SIG-M5 (cell line): ENCODE measurements around the gene ALDH4A1.
A peak's percentile ranks its signal among the peaks of the same experiment; 100 is the strongest.

Source experiments
- DNase-seq: peaks from one replicate; lab custom pipeline; 2025; lab: John Stamatoyannopoulos, UW

The ALDH4A1 gene, protein sequence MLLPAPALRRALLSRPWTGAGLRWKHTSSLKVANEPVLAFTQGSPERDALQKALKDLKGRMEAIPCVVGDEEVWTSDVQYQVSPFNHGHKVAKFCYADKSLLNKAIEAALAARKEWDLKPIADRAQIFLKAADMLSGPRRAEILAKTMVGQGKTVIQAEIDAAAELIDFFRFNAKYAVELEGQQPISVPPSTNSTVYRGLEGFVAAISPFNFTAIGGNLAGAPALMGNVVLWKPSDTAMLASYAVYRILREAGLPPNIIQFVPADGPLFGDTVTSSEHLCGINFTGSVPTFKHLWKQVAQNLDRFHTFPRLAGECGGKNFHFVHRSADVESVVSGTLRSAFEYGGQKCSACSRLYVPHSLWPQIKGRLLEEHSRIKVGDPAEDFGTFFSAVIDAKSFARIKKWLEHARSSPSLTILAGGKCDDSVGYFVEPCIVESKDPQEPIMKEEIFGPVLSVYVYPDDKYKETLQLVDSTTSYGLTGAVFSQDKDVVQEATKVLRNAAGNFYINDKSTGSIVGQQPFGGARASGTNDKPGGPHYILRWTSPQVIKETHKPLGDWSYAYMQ

DNA sequence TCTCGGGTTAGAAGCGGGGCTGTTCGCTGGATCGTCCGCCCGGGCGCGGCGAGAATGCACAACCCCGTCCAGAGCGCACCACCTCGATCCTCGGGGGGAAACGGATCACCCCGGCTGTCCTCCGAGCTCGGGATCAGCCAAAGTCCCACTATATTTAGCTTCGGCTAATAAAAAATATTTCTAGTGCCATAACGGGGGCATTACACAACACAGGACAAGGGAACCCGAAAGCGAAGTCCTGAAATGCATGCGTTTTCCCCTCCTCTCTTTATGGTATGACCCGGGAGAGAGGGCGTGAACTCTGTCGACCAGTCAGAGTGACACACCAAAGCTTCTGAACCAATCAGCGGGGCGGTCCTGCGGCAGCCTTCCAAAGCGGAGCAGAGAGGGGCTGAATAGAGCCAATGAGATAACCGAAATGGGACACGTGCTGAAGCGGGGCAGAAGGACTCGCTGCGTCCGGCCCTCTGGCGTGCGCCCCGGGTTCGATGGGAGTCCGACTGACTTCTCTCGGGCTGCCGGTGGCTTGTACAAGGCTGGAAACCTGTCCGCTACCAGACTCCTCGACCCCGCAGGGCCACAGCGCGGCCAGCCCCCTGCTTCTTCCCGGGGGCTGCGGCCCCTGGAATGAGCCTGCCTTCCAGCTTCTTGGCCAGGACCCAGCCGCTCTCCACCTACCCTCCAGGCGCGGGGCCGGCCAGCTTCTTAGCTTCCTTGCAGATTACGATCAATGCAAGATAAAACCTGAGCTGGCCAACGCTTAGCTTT lies at the start of gene ALDH4A1:
TSS of gene ALDH4A1 (minus strand) at position 33 of the 768 bp plus-strand sequence. CDS start at position 1, 32 bp downstream.
- DNase-seq, result peak; percentile 86

DNA sequence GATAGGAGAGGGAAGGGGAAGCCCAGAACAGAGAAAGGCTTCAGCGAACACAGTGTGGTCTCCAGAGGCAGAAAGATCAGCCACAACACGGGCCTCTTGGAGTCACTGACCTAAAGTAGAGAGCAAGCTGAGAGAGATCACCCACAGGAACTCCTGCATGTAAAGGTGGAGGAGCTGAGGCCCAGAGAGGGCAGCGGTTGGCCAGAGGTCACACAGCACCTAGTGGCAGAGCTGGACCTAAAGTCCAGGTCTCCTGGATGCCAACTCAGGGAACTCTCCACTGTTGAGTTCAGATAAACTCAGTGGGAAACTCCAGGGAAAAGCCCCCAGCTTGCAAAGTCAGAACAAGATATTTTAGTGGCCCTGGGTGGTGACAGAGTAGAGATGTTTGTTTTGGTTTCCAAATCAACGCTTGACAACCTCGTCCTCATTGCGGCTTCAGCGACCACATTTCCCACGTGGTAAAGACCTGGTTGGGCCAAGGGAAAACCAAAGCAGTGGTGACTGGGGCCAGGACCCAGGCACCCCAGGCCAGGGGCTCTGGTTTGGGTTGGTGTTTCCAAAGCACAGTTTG lies 49.5 kb upstream of the ALDH4A1 start:
- no peak for DNase-seq

DNA sequence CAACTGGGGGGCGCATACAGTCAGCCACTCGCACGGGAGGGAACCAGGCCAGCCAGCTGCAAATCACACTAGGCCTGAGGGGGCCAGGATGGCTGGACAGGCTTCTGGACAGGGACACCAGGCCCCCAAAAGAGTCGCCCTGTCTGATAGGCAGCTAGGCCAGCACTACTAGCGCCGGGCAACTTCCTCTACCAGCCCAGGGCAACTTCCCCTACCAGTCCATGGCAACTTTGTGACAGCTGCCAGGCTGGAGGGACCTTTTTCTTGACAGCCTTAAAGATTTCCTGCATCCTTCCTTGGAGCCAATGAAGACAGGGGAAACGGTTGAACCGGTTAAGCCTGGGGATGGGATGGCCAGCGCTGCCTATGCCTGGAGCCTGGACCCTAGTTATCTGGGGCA lies 49.1 kb upstream of the ALDH4A1 start:
- no peak for DNase-seq

- no peak for DNase-seq
These were observed 48.2 kb upstream of the ALDH4A1 start for GRCh38 chr1:18950401-18951026.

DNA sequence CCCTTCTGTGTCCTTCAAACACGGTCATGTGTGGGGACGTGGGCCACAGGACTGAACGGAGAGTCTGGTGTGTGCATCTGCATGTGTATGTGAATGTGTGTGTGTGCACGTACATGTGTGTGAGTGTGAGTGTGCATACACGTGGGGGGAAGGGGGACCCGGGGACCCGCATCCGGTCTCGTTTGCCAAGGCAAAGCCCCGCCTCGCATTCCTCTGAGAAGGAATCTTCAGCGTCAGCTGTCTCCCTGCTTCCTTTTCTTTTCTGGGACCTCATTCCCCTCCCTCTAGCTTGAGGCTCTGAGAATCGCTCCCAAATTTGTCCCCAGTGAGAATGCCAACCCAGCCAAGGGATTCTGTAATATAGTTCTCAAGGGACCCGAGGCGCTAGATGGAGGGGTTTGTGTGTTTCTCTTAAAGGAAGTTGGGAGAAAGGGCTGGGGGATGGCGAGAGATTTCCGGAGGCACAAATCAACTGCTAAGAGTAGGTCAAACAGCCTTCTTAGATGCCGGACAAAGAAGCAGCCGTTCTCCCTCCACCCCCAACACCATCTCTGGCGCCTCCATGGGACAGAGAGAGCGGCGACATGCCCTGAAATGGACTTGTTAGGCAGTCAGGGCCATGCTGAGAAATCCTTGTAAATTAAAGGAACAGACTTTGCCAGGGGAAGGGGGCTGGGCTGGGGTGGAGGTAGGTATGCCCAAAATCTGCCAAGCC lies 47.5 kb upstream of the ALDH4A1 start:
- DNase-seq, result no peak

- no peak for DNase-seq
These were observed 46.7 kb upstream of the ALDH4A1 start for GRCh38 chr1:18948913-18949685.

GRCh38 chr1:18948048-18948912 lies 45.9 kb upstream of the ALDH4A1 start:
- no peak for DNase-seq

DNA sequence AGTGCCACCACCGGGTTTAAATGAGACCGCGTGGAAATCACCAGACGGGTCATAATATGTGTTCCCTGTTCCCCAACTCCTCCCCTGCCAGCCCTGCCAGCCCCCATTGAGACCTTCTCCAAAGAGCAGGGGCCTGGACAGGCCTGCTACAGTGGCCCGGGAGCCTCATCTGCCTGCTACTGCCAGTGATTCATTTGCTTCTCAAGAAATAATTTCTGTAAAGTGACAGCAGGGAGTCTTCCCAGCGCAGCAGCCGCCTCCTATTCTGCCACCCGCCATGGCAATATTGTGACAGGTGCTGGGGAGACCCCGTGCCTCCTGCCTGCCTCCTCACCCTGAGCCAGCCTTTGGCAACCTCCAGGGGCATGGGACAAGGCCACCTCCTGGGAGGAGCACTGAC lies 45.2 kb upstream of the ALDH4A1 start:
- DNase-seq, result no peak

- DNase-seq, result no peak
These were observed 44.4 kb upstream of the ALDH4A1 start for GRCh38 chr1:18946550-18947381.

- DNase-seq, result no peak
These were observed 43.1 kb upstream of the ALDH4A1 start for GRCh38 chr1:18945401-18945849.

- no peak for DNase-seq
These were observed 42.5 kb upstream of the ALDH4A1 start for GRCh38 chr1:18944810-18945209.

DNA sequence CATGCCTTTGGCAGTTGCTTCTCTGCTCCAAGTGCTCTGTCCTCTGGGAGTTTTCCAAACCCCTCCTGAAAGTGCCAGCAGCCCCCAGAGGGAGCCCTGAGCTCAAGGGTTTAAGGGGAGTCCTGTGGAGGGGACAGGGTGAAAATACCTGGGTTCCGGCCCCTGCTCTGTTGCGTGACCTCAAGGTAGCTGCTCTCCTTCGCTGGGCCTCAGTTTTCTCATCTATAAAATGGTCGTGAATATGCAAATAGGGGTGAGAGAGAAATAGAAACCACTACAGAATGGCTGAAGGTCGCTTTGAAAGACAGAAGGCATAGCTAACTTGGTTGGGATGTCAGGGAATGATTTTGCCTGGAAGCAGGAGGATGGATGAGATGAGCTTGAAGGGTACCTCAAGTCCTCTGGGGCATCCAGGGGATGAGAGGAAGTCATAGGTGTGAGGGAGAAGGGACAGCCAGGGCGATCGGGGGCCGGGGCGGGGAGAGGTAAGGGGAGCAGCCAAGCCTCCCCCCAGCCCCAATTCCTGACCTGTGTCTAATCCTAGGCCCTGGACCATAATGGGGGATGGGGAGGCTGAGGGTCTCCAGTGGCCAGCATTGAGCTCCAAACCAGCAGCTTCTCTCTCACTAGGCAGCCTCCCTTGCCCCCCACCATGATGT lies 41.7 kb upstream of the ALDH4A1 start:
- no peak for DNase-seq

DNA sequence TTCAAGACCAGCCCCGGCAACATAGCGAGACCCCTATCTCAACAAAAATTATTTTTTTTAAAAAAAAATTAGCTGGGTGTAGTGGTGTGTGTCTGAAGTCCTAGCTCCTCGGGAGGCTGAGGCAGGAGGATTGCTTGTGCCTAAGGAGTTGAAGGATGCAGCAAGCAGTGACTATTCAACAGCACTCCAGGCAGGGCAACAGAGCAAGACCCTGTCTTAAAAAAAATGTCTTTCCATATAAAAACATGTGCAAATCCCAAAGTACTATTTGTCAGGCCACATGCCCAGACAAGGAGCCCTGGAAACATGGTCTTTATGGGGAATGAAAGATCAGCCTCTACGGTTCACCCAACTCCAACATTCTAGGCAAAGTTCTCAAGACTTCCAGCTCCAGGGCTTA lies 40.8 kb upstream of the ALDH4A1 start:
- DNase-seq, result no peak

- DNase-seq, result no peak
These were observed 40.0 kb upstream of the ALDH4A1 start for GRCh38 chr1:18942340-18942739.

GRCh38 chr1:18941221-18942141 lies 39.1 kb upstream of the ALDH4A1 start:
- no peak for DNase-seq

GRCh38 chr1:18940303-18941020 lies 38.1 kb upstream of the ALDH4A1 start:
- DNase-seq, result no peak
